ENCODE results near the gene CAMSAP2. TPM values are rescaled to one million over a fixed set of nuclear protein-coding genes. Genes with fewer than 3 reads are reported as not detected.

CAMSAP2 gene
- total and polyA plus RNA-seq, 5 donors from 2014 or later: 0.13 to 8.4 (median 0.60) TPM

DNA sequence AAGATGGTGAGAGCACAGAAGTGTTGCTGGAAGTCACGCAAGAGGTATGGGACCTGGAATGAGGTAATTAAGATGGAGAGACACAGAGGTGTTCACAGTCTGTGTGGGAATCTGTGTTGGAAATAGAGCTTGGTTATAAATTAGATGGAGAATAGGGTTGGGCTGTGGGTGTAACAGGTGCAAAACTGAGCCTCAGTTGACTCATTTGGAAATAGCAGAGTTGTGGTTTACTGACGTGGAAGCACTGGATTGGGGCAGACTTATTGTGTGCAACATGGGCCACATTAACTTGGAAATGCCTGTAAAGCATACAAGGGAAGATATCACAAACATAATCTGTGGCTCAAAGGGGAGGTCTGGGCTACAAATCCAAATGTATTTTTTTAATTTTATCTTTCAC is 13.0 kb downstream of the CAMSAP2 start:
- ATAC-seq (ENCODE audit: low read depth in 2 of 2) (no peak), DNase-seq (peak in 1 of 3 donors; percentile 23)
- no peaks in the 10 kb centered on the region for H3K27me3 Mint-ChIP-seq
- Histone ChIP-seq H3K36me3 (ENCODE audit: control insufficient read depth, insufficient read depth, low read length) (no peaks in the 10 kb centered on the region), H3K27ac (ENCODE audit: insufficient read depth, low read length, poor library complexity, severe bottlenecking) (no peak overlapping the region), H3K9me3 (ENCODE audit: control insufficient read depth in 2 of 2, low read length in 2 of 2) (no peaks in the 10 kb centered on the region), H3K4me1 (ENCODE audit: control insufficient read depth, insufficient read depth, low read length, poor library complexity, severe bottlenecking) (no peaks in the 10 kb centered on the region), H3K4me3 (ENCODE audit: low read depth, low read length) (no peak overlapping the region), H3K27me3 (ENCODE audit: control insufficient read depth, insufficient read depth, low read length) (no peaks in the 10 kb centered on the region)
- no peak overlapping the region for H3K27ac Mint-ChIP-seq
- H3K9me3 Mint-ChIP-seq: no peaks in the 10 kb centered on the region
- no peak overlapping the region for H3K4me3 Mint-ChIP-seq
- peaks cover 4 to 15% (median 6%) of the 10 kb centered on the region in 4 donors for H3K4me1 Mint-ChIP-seq
- peaks cover 4% of the 10 kb centered on the region for H3K36me3 Mint-ChIP-seq

DNA sequence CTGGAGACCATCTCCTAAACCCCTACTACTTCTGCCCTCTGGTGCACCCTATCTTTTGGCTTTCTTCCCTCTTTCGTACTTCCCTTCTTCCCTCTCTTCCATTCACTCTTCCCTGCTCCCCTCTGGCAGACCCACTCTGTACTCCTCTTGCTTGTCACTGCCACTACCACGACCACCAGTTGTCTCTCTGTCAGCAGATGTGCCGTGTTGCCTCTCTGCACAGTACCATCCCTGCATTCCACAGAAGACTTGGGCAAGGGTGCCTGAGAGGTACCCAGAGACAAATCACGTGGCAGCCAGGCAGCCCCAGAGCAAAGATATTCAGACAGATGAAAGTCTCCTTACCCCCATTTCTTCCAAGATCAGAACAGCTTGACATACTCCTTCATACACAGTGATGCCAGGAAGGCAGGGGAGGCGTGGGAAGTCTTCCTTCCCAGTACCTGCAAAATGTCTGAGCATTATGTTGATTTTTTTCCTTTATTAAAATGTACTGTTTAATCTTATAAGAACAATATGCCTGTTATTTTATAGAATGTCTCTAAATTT is 15.0 kb downstream of the CAMSAP2 start:
- DNase-seq (no peak), ATAC-seq (ENCODE audit: low read depth in 2 of 2) (no peak)
- Mint-ChIP-seq H3K27me3 (no peaks in the 10 kb centered on the region), H3K36me3 (no peaks in the 10 kb centered on the region), H3K27ac (no peak overlapping the region), H3K4me1 (peaks cover 4 to 10% (median 5%) of the 10 kb centered on the region in 4 donors), H3K4me3 (no peak overlapping the region), H3K9me3 (no peaks in the 10 kb centered on the region)
- Histone ChIP-seq H3K27ac (ENCODE audit: insufficient read depth, low read length, poor library complexity, severe bottlenecking) (no peak overlapping the region), H3K27me3 (ENCODE audit: control insufficient read depth, insufficient read depth, low read length) (no peaks in the 10 kb centered on the region), H3K4me3 (ENCODE audit: low read depth, low read length) (no peak overlapping the region), H3K9me3 (ENCODE audit: control insufficient read depth in 2 of 2, low read length in 2 of 2) (no peaks in the 10 kb centered on the region), H3K36me3 (ENCODE audit: control insufficient read depth, insufficient read depth, low read length) (no peaks in the 10 kb centered on the region), H3K4me1 (ENCODE audit: control insufficient read depth, insufficient read depth, low read length, poor library complexity, severe bottlenecking) (no peaks in the 10 kb centered on the region)

DNA sequence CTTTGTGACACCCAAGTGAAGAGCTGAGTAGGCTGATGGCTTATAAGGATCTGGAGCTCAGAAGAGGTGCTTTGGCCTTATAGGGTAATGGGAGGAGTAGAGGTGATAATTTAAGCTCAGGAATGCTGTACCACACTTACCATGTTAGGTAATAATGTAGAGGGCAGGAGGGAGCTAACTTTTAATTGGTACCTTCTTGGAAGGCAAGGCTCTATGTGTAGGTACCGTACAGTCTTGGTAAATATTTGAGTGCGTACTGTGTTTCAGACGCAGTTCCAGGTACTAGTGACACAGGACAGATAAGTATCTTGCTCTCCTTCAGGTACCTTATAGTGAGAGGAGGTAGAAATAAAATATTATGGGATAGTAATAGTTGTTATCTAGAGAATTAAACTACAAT is 16.8 kb downstream of the CAMSAP2 start:
- no peaks in the 10 kb centered on the region for H3K9me3 Mint-ChIP-seq
- H3K4me1 ChIP-seq (ENCODE audit: control insufficient read depth, insufficient read depth, low read length, poor library complexity, severe bottlenecking): no peaks in the 10 kb centered on the region
- H3K27me3 ChIP-seq (ENCODE audit: control insufficient read depth, insufficient read depth, low read length): no peaks in the 10 kb centered on the region
- no peak overlapping the region for H3K4me3 ChIP-seq (ENCODE audit: low read depth, low read length)
- H3K4me3 Mint-ChIP-seq: no peak overlapping the region
- no peaks in the 10 kb centered on the region for H3K36me3 Mint-ChIP-seq
- ATAC-seq (ENCODE audit: low read depth in 2 of 2): no peak
- DNase-seq: no peak
- no peak overlapping the region for H3K27ac Mint-ChIP-seq
- no peaks in the 10 kb centered on the region for H3K9me3 ChIP-seq (ENCODE audit: control insufficient read depth in 2 of 2, low read length in 2 of 2)
- no peak overlapping the region for H3K27ac ChIP-seq (ENCODE audit: insufficient read depth, low read length, poor library complexity, severe bottlenecking)
- H3K27me3 Mint-ChIP-seq: no peaks in the 10 kb centered on the region
- H3K4me1 Mint-ChIP-seq: peaks cover 4 to 15% (median 4%) of the 10 kb centered on the region in 4 donors
- H3K36me3 ChIP-seq (ENCODE audit: control insufficient read depth, insufficient read depth, low read length): no peaks in the 10 kb centered on the region

DNA sequence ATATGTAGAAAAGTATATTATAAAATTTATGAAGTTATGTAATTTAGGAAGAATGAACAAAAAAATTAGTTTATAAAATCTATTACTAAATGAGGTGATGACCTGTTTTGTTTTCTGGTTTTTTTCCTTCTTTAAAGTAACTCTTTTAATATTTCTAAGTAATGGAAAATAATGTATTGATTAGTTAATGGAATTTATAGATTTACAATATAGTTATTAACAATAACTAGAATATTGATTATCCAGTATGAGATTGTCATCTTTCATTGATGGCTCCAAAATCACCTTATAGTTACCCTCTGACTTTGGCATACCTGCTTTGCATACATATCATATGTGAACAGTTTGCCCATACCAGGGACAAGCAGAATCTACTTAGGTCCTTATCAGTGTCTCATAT is 23.4 kb downstream of the CAMSAP2 start:
- no peaks in the 10 kb centered on the region for H3K27me3 Mint-ChIP-seq

DNA sequence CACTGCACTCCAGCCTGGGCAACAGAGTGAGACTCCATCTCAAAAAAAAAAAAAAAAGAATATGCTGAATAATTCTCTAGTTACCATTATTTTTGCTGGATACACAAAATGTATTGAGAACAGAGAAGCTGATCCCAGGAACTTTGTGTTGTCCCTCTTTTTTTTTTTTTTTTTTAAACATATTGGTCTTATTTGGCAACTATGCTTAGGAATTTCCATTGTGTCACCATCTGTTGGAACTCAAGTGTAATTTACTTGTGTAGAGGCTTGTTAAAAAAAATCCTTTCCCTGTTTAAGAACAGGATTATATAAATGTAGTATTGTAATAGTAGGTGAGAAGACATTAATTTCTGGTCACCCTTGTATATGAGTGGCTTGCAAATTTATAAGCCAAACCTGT is 28.6 kb downstream of the CAMSAP2 start:
- Histone ChIP-seq H3K27me3 (ENCODE audit: control insufficient read depth, insufficient read depth, low read length) (no peaks in the 10 kb centered on the region), H3K27ac (ENCODE audit: insufficient read depth, low read length, poor library complexity, severe bottlenecking) (no peak overlapping the region), H3K4me3 (ENCODE audit: low read depth, low read length) (no peak overlapping the region), H3K4me1 (ENCODE audit: control insufficient read depth, insufficient read depth, low read length, poor library complexity, severe bottlenecking) (no peaks in the 10 kb centered on the region), H3K36me3 (ENCODE audit: control insufficient read depth, insufficient read depth, low read length) (no peaks in the 10 kb centered on the region), H3K9me3 (ENCODE audit: control insufficient read depth in 2 of 2, low read length in 2 of 2) (no peaks in the 10 kb centered on the region)
- Mint-ChIP-seq H3K4me1 (no peaks in the 10 kb centered on the region), H3K4me3 (no peak overlapping the region), H3K27me3 (no peaks in the 10 kb centered on the region), H3K36me3 (peaks cover 12% of the 10 kb centered on the region), H3K9me3 (no peaks in the 10 kb centered on the region), H3K27ac (no peak overlapping the region)
- ATAC-seq (ENCODE audit: low read depth in 2 of 2) (no peak), DNase-seq (no peak)

More for the DNA sequence above, 23.4 kb downstream of the CAMSAP2 start:
- Mint-ChIP-seq H3K9me3 (no peaks in the 10 kb centered on the region), H3K4me1 (peaks cover 0 to 11% (median 0%) of the 10 kb centered on the region in 4 donors), H3K27ac (no peak overlapping the region), H3K36me3 (peaks cover 11% of the 10 kb centered on the region), H3K4me3 (no peak overlapping the region)
- Histone ChIP-seq H3K9me3 (ENCODE audit: control insufficient read depth in 2 of 2, low read length in 2 of 2) (no peaks in the 10 kb centered on the region), H3K4me3 (ENCODE audit: low read depth, low read length) (no peak overlapping the region), H3K27me3 (ENCODE audit: control insufficient read depth, insufficient read depth, low read length) (no peaks in the 10 kb centered on the region), H3K4me1 (ENCODE audit: control insufficient read depth, insufficient read depth, low read length, poor library complexity, severe bottlenecking) (no peaks in the 10 kb centered on the region), H3K36me3 (ENCODE audit: control insufficient read depth, insufficient read depth, low read length) (no peaks in the 10 kb centered on the region), H3K27ac (ENCODE audit: insufficient read depth, low read length, poor library complexity, severe bottlenecking) (no peak overlapping the region)
- ATAC-seq (ENCODE audit: low read depth in 2 of 2): no peak
- no peak for DNase-seq

DNA sequence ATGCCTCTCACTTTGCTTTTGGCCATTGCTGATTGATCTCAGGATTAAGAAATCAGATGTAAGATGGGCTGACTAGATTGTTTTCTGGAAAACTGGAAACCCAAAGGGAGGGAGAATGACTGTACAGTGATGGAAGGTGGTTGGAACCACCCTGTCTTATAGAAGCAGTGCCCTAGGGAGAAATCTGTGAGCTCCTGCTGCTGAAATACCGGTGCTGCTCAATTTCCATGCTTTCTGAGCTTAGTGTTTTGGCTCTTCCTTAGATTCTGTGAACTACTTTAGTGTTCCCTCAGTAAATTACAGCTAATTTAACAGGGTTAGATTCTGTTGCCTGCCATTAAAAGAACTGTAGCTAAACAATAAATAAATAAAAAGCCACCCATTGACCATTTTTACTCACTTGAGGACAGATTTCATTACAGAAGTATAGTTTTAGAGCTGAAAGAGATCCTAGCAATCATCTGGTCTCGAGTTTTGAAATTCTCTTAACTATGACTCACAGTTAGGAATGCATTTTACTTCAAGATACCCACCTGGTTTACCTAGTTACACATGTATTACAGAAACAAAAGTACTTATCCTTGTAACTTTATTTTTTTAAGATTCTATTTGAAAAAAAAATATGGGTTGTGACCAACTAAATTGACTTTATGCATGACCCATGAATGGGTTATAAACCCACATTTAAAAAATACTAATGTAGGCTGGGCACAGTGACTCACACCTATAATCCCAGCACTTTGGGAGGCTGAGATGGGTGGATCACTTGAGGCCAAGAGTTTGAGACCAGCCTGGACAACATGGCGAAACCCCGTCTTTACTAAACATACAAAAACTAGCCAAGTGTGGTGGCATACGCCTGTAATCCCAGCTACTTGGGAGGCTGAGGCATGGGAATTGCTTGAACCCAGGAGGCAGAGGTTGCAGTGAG is 33.2 kb downstream of the CAMSAP2 start:
- Histone ChIP-seq H3K4me1 (ENCODE audit: control insufficient read depth, insufficient read depth, low read length, poor library complexity, severe bottlenecking) (no peaks in the 10 kb centered on the region), H3K36me3 (ENCODE audit: control insufficient read depth, insufficient read depth, low read length) (no peaks in the 10 kb centered on the region), H3K9me3 (ENCODE audit: control insufficient read depth in 2 of 2, low read length in 2 of 2) (no peaks in the 10 kb centered on the region), H3K4me3 (ENCODE audit: low read depth, low read length) (no peak overlapping the region), H3K27ac (ENCODE audit: insufficient read depth, low read length, poor library complexity, severe bottlenecking) (no peak overlapping the region), H3K27me3 (ENCODE audit: control insufficient read depth, insufficient read depth, low read length) (no peaks in the 10 kb centered on the region)
- Mint-ChIP-seq H3K27ac (peak overlapping the region in 1 of 3 donors; percentile 34), H3K4me3 (no peak overlapping the region), H3K9me3 (no peaks in the 10 kb centered on the region), H3K36me3 (peaks cover 6% of the 10 kb centered on the region), H3K4me1 (peaks cover 2 to 7% (median 5%) of the 10 kb centered on the region in 4 donors), H3K27me3 (no peaks in the 10 kb centered on the region)
- no peak for ATAC-seq (ENCODE audit: low read depth in 2 of 2)
- DNase-seq: no peak

DNA sequence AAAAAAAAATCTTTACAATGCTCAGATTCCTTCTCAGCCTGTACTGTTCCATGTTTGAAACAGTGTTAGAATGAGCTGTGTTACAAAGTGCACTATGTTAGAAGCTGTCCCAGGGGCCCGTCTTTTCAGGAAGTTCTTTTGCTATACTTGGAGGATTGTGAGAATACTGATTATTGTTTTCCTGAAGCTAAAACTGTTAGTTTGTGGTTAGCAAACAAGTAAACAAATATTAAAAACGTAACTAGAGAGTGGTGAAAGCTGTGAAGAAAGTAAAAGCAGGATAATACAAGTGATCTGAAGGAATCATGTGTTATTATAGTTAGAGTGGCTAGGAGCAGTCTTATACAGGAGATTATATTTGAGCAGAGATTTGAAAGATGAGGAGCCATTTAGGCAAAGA is 35.6 kb downstream of the CAMSAP2 start:
- ATAC-seq (ENCODE audit: low read depth in 2 of 2) (no peak), DNase-seq (no peak)
- Mint-ChIP-seq H3K36me3 (no peaks in the 10 kb centered on the region), H3K27me3 (no peaks in the 10 kb centered on the region), H3K27ac (no peak overlapping the region), H3K4me3 (no peak overlapping the region), H3K9me3 (no peaks in the 10 kb centered on the region), H3K4me1 (peaks cover 2 to 9% (median 5%) of the 10 kb centered on the region in 4 donors)
- Histone ChIP-seq H3K4me3 (ENCODE audit: low read depth, low read length) (no peak overlapping the region), H3K36me3 (ENCODE audit: control insufficient read depth, insufficient read depth, low read length) (no peaks in the 10 kb centered on the region), H3K27ac (ENCODE audit: insufficient read depth, low read length, poor library complexity, severe bottlenecking) (no peak overlapping the region), H3K27me3 (ENCODE audit: control insufficient read depth, insufficient read depth, low read length) (no peaks in the 10 kb centered on the region), H3K9me3 (ENCODE audit: control insufficient read depth in 2 of 2, low read length in 2 of 2) (no peaks in the 10 kb centered on the region), H3K4me1 (ENCODE audit: control insufficient read depth, insufficient read depth, low read length, poor library complexity, severe bottlenecking) (no peaks in the 10 kb centered on the region)

Measured in CD4-positive, CD25-positive, alpha-beta regulatory T cell (primary cell).